Stimulated activated CD8-positive, alpha-beta memory T cell treated with anti-CD3 and anti-CD28 coated beads, Interleukin-7, amount 100 ng/mL, for 48 hours (primary cell): ENCODE measurements around the gene FANCI.

Experiments
- DNase-seq, 2 donors: peaks; one replicate each; pipeline ENCODE4 v3.0.0-alpha.2; 2020; ENCODE audit warnings: low read depth in 1 of 2; ENCODE audit errors: extremely low read depth in 1 of 2

Gene FANCI

GRCh38 chr15:89359471-89360293 is 115.9 kb downstream of the FANCI start:
- DNase-seq, result no peak

GRCh38 chr15:89360294-89360971 is 116.7 kb downstream of the FANCI start:
- DNase-seq, result no peak

GRCh38 chr15:89361451-89362202 is 117.8 kb downstream of the FANCI start:
- no peak for DNase-seq

GRCh38 chr15:89362203-89363101 is 118.7 kb downstream of the FANCI start:
- no peak for DNase-seq

GRCh38 chr15:89363133-89363532 is 119.4 kb downstream of the FANCI start:
- DNase-seq, result no peak

GRCh38 chr15:89363770-89364169 is 120.0 kb downstream of the FANCI start:
- DNase-seq, result no peak

GRCh38 chr15:89364341-89364740 is 120.6 kb downstream of the FANCI start:
- no peak for DNase-seq

GRCh38 chr15:89364741-89365450 is 121.1 kb downstream of the FANCI start:
- DNase-seq, result no peak

GRCh38 chr15:89365462-89366065 is 121.8 kb downstream of the FANCI start:
- DNase-seq, result no peak
